HUDEP-2 (cell line): ENCODE results near the gene NFE2L1.

Experiments used
- DNase-seq, 76 experiments: peaks; one replicate each; lab custom pipeline; 2025; ENCODE audit not compliant: unreplicated experiment in 76 of 76; lab: John Stamatoyannopoulos, UW

Gene NFE2L1

GRCh38 chr17:48046296-48046695, 1.9 kb upstream of the NFE2L1 start:
- no peak for DNase-seq

DNA sequence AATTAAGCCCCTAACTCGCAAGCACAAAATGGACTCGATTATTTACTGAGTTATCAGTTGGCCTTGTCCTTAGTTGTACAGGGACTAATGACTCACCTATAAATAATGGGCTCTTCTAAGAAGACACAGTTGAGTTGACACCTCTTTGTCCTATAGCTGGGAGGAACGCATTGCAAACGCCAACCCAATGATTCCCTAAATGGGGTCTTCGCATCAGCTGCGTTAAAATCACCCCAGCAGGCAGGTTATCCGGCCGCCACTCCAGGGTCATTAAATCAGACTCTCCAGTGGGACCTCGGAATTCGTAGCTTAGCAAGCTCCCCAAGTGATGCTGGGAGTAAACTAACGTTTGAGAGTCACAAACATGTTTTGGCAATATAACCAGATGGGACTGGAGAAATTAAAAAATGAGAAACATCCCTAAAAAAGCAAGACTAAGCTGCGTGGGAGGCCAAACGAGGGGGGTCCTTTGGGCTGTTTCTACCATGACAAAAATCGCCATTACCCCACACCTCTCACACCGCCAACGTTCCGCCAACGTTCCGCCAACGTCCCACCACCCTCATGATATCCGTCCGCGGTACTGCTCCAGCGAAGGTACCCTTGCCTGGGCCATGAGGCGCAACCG, 932 bp upstream of the NFE2L1 start:
- peak in 2 of 76 experiments; percentile 29 to 37 for DNase-seq

DNA sequence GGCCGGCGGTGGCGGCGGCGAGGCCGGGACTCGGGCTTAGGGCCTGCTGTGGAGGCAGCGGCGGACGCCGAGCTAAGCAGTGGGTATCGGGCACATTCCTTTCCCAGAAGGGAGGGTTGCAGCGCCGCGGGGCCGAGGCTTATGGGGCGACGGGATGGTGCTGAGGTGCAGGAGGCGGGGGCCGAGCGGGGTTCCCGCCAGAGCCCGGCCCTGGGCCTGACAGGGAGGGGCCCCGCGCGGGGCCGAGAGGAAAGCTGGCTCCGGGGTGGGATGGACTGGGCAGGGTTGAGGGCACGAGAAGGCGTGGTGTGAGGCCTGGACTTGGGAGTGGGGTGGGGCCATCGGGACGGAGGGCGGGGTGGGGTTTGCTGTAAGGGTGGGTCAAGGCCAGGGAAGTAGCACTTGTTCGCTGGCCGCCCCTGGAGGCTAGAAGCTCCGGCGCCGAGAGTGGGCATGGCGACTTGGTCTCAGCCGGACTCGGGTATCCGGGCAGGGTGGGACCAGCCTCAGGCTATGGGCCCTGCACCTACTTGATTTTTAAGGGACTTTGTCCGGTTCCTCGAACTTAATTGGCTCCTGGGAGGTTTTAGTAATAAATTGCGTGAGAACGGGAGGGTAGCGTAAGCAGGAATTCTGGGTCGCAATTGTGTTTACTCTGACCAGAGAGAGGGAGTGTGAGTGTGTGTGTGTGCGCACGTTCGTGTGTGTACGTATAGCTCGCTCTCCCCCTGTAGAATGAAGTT, 396 bp downstream of the NFE2L1 start:
- DNase-seq: peak in 68 of 76 experiments; percentile 23 to 95 (median 76)

DNA sequence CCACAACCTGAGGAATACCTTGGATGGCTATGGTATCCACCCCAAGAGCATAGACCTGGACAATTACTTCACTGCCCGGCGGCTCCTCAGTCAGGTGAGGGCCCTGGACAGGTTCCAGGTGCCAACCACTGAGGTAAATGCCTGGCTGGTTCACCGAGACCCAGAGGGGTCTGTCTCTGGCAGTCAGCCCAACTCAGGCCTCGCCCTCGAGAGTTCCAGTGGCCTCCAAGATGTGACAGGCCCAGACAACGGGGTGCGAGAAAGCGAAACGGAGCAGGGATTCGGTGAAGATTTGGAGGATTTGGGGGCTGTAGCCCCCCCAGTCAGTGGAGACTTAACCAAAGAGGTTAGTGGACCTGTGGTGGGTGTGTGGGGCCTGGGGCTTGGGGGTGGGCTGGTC, 3.1 kb downstream of the NFE2L1 start:
- no peak for DNase-seq

DNA sequence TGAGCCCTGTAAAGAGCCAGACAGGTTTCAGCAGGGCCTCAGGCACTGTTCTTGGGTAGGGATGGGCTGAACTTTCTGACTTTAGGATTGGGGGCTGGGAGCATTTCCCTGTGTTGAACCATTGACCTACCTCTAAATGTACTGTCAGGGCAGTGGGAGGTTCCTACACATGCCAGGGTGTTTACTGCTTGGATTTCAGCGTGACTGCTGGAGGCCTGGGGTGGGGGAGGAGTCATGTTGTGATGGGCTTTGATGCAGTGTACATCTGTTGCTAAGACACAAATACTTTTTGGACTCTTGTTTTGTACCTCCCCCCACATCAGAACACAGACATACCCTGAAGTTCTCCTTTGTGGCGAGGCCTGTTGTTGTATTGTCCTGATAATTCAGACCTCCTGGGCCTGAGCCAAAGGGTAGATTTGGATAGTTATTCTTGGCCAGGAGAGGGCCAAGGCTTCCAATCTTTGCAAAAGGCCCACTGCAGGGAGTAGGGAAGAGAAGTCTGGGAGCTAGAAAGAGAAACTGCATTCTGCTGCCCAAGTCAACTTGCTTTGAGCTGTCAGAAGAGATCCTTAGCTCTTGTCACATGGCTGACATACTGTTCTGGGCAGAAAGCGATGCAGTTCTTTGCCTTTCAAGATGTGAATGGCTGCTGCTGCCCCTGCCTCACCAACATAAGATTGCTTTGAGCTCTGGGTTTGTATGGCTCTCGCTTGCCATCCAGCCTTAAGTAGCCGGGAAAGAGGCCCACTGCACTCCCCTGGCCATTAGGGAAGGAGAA, 3.7 kb downstream of the NFE2L1 start:
- peak in 74 of 76 experiments; percentile 28 to 91 (median 70) for DNase-seq

GRCh38 chr17:48052956-48053757, 5.0 kb downstream of the NFE2L1 start:
- peak in 56 of 76 experiments; percentile 8 to 73 (median 36) for DNase-seq

- DNase-seq: no peak
Observed at GRCh38 chr17:48053758-48054237, 5.6 kb downstream of the NFE2L1 start.

DNA sequence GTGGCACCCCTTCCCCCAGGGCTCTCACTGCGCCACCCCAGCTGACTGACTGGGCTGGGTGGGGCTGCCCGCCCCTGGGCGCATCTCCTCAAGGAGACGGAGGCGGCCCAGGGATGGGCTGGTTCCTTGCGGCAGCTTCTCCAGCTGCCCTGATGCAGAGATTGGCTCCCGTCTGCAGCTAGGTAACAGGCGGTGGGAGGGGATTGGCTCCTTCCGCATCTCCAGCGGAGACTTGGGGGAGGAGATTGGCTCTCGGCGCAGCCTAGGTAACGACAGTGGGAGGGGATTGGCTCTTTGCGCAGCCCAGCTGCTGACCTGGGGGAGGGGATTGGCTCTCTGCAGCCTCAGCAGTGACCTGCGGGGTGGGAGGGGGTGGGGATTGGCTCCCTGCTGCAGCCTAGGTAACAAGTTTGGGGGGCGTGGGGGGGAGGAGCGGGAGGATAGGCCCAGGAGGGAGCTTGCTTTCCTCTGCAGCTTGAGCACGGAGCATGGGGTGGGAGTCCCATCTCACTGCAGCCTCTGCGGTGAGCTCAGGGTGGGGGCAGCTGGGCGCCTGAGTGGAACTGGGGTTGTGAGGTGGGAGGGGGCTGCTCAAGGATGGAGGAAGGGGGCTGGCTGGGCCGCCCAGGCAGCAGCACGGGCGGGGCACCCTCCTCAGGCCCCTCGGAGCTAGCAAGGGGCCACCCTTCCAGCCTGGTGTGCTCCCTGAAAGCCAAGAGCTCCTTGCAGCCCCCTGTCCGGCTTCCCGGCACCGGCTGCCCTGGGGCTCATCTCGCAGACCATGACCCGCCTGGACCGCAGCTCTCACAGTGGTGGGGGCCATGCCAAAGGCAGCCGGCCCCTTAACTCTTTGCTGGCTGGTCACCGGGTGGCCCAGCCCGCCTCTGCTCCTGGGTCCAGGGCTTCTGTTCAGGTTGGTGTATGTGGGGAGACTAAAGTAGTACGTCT, 6.4 kb downstream of the NFE2L1 start:
- DNase-seq: no peak

DNA sequence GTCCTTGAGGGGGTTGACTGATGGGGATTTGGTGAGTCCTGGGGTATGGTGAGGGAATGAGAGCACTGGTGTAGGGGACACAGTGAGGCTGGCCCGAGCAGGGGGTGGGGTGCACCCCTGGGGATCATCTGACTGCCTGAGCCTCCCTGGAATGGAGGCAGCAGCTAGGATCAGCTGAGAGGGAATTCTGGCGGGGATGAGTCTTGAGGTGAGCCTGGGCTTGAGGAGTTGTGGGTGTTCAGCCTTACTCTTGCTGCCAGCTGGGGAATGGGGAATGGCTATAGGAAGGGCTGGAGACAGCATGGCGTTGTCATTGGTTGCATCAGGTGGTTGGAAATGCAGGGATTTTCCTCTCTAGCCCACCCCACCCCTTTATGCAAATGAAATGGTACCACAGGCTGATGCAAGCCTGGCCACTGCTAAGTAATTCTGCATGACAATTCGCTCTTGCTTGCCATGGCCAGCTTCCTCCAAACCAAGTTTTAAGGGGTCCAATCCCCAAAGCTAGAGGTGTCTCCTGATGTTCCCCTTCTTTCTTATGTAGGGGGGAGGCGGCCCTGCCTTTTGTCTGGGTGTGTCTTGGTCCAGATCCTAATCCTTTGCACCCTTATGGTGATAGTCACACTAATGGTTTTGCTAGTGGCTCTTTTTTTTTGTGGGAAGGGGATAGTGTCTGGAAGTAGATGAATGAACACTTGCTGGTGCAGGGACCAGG, 7.5 kb downstream of the NFE2L1 start:
- DNase-seq: no peak

GRCh38 chr17:48056246-48056745, 8.1 kb downstream of the NFE2L1 start:
- no peak for DNase-seq

- no peak for DNase-seq
Observed at GRCh38 chr17:48056879-48057278, 8.7 kb downstream of the NFE2L1 start.

DNA sequence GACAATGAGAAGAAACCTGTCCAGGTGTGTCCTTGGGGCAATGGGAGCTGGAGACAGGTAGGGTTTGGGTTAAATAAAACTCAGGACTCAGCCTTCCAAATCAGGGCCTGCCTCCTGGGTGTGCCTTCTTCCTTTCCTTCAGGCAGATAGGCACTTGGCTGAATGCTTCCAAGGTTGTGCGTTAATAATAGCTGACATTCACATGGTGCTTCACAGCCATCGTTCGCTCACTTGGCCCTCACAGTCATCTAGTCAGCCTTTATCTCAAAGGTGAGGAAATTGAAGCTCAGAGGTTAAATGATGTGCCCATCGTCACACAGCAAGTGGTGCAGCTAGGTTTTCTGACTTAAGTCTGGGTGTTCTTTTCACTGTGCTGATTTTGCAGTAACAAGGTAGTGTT, 9.5 kb downstream of the NFE2L1 start:
- DNase-seq: no peak

GRCh38 chr17:48058393-48059124, 10.4 kb downstream of the NFE2L1 start:
- DNase-seq: no peak

GRCh38 chr17:48059125-48059668, 11.0 kb downstream of the NFE2L1 start:
- DNase-seq: no peak

DNA sequence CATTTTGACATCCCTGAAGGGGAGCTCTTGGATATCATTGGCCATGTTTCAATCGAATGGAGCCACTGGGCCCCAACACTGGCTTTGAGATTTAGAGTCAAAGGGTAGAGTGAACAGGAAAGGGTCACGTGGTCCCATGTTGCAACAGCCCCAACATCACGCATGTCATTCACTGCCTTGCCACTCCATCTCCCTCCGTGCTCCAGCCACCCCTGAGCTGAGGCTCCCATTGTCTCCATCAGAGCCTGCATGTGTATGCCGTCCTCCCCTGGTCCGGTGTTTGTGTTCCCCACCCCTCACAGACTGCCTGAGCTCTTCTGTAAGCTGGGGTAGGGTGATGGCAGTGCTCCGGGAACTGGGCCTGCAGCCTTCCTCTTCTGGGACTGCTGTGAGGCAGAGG, 12.1 kb downstream of the NFE2L1 start:
- DNase-seq: no peak

DNA sequence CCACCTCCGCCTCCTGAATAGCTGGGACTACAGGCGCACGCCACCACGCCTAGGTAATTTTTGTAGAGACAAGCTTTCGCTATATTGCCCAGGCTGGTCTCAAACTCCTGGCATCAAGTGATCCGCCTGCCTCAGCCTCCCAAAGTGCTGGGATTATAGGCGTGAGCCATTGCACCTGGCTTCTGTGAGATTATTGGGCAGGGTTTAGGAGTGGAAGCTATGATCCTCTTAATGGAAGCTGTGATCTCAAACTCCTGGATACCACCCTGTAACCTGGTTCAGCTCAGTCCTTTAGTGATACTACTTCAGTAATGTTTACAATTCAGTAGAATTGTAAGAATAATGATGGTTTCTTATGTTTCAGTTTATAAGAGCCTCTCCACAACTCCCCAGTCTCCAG, 14.1 kb downstream of the NFE2L1 start:
- DNase-seq: no peak

DNA sequence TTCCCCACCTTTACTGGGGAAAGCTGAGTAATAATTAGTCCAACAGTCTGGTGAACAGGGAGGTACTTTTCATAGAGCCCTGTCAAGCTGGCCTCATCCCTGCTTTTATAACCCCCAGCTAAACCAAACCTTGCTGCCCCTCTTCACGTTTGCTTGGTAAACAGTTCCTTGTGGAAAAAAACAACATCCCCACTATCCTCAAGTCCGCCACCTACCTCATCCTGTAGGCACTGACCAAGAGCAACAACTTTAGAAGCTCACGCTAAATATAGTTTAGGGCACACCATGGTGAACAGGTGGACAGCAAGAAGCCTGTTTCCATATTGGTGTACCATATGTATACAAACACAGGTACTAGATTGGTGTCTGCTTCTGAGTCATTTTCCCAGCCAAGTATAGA, 16.5 kb downstream of the NFE2L1 start:
- no peak for DNase-seq

DNA sequence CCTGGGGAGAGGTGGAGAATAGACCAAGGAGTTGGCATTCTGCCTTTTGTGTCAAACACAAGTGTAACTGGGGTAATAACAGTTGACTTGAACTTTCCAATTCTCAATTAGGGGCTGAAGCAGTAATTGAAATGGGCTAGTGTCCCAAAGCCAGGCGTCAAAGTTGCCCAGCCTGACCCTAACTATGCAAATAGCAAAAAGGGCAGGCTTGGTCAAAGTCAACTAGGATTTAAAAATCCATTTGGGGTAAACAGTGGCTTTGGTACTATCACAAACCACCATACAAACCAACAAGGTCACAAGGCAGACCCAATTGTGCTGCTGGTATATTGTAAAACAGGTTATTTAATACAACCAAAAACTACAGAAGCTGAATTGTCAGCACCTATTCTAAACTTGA, 18.0 kb downstream of the NFE2L1 start:
- DNase-seq: no peak
